Measurements from ENCODE around the gene SLC7A7. TPM values are rescaled to one million over a fixed set of nuclear protein-coding genes. Genes with fewer than 3 reads are reported as not detected.

Gene SLC7A7
- total RNA-seq, 4 donors from 2014 or later, result 0.68 to 5.3 (median 2.2) TPM

DNA sequence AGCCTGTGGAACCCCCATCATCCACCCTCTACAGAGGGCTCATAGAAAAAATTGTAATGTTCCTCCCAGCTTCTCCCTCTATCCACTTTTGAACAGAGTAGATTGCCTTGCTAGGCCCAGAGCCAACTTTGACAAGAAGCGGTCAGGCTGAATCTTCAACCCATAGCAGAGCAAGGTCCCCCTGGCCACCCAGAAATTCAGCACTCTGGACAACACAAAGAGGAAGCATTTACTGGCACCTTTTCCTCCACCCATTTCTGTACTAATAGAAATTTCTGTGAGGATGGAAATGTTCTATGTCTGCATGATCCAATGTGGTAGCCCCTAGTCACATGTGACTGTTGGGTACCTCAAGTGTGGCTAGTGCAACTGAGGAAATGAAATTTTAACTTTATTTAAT is 91.4 kb downstream of the SLC7A7 start:
- peaks cover 0 to 2% (median 0%) of the 10 kb centered on the region in 3 donors for H3K27me3 ChIP-seq
- no peak for ATAC-seq
- no peak overlapping the region for H3K27ac ChIP-seq
- H3K9me3 ChIP-seq, result no peaks in the 10 kb centered on the region
- no peaks in the 10 kb centered on the region for H3K36me3 ChIP-seq
- H3K4me1 ChIP-seq, result no peaks in the 10 kb centered on the region
- H3K4me3 ChIP-seq, result no peak overlapping the region
- TF ChIP-seq POLR2A (IDR thresholded peaks at IDR 0.05), result no peak
- no peak for TF ChIP-seq CTCF (IDR thresholded peaks at IDR 0.05 in 4 of 5, conservative IDR thresholded peaks at IDR 0.05 in 1 of 5)
- DNase-seq, result no peak
- in situ Hi-C loops (cut with MboI; ENCODE audit: low sequenced_read_pairs in 4 of 4), result no loop called here
- intact Hi-C loops (cut with DNase I; ENCODE audit: low total_unique reads), result no loop called here

Other genes starting within 250 kb of the SLC7A7 start
- gene DAD1, start 226.2 kb downstream of the SLC7A7 start, total RNA-seq, result 100 to 1,000 TPM; 155 to 257 (median 209) TPM
- 10 to 100 TPM; 17.1 to 38.7 (median 27.6) TPM for gene ABHD4, start 217.1 kb downstream of the SLC7A7 start, total RNA-seq
- gene OR6J1, start 171.1 kb downstream of the SLC7A7 start, total RNA-seq, result not detected
- 100 to 1,000 TPM in 3 of 4 donors, 10 to 100 TPM in 1; 83.5 to 135 (median 114) TPM for gene OXA1L, start 48.7 kb downstream of the SLC7A7 start, total RNA-seq
- gene MRPL52, start 14.5 kb upstream of the SLC7A7 start, total RNA-seq, result 100 to 1,000 TPM in 1 of 4 donors, 10 to 100 TPM in 3; 48.5 to 153 (median 89.0) TPM
- gene MMP14, start 21.1 kb upstream of the SLC7A7 start, total RNA-seq, result 10 to 100 TPM; 14.9 to 29.7 (median 20.8) TPM
- gene LRP10, start 56.3 kb upstream of the SLC7A7 start, total RNA-seq, result 100 to 1,000 TPM in 1 of 4 donors, 10 to 100 TPM in 3; 31.1 to 109 (median 60.1) TPM
- gene REM2, start 67.8 kb upstream of the SLC7A7 start, total RNA-seq, result 1 to 10 TPM in 1 of 4 donors, not detected in 3; 1.1 TPM
- 10 to 100 TPM; 37.7 to 83.3 (median 62.1) TPM for gene RBM23, start 103.7 kb upstream of the SLC7A7 start, total RNA-seq
- gene PRMT5, start 113.9 kb upstream of the SLC7A7 start, total RNA-seq, result 10 to 100 TPM; 67.2 to 83.2 (median 78.6) TPM
- 10 to 100 TPM; 12.9 to 34.6 (median 17.1) TPM for gene HAUS4, start 141.7 kb upstream of the SLC7A7 start, total RNA-seq
- 1 to 10 TPM in 2 of 4 donors, under 1 TPM in 2; 0.46 to 5.0 (median 1.9) TPM for gene AJUBA, start 167.1 kb upstream of the SLC7A7 start, total RNA-seq
- gene C14orf93, start 194.7 kb upstream of the SLC7A7 start, total RNA-seq, result 10 to 100 TPM in 1 of 4 donors, 1 to 10 TPM in 3; 3.7 to 16.2 (median 6.7) TPM
- 100 to 1,000 TPM; 304 to 543 (median 486) TPM for gene PSMB5, start 219.5 kb upstream of the SLC7A7 start, total RNA-seq
- gene PSMB11, start 226.8 kb upstream of the SLC7A7 start, total RNA-seq, result not detected
- gene CDH24, start 242.1 kb upstream of the SLC7A7 start, total RNA-seq, result 1 to 10 TPM in 1 of 4 donors, under 1 TPM in 3; 0.36 to 1.7 (median 0.58) TPM

Measured in gastrocnemius medialis (tissue), 4 donors.